Measurements from ENCODE around the gene TTC38.

Gene TTC38

DNA sequence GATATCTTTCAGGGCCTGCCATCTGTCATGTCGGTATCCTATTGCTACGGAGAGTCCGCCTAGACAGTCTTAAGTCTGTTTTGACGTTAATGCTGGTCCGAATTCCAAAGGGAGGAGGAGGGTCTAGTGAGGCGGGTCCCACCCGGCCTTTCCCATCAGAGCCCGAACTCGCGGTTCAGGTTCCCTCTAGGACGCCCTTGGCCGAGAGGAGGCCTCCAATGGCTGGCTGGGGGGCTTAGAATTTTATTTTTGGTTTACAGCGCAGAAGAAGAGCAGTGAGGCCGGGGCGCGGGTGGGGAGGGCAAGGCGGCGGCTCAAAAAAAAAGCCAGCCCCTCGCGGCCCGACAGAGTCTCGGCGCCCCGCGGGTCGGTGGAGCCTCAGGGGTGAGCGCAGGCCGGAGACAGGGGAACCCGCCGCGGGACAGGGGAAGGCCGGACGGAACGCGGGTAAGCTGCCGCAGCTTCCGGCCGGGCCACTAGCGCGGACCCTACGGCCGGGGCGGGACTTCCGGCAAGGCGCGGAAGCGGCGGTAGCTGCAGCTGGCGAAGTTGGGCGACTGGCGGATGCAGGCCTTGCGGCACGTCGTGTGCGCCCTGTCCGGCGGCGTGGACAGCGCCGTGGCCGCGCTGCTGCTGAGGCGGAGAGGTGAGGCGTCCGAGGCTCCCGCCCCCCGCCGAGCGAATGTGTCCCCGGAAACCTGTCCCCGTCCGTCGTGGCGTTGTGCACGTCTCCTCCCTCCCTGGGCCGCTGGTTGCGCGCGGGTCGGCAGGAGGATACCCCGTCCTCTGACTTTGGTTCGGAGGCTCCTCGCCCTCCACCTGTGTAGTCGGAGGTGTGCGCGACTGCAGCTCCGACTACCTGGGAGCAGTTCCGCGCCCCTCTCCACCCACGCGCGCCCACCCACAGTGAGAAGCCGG lies 67.7 kb downstream of the TTC38 start, which contains the start of gene TRMU:
TSS of gene TRMU (plus strand) at position 514 of the 918 bp plus-strand sequence. CDS start at position 565, 51 bp downstream.
- DNase-seq (ENCODE audit: low spot score), result peak; percentile 99
- TF ChIP-seq, protein P1, sequence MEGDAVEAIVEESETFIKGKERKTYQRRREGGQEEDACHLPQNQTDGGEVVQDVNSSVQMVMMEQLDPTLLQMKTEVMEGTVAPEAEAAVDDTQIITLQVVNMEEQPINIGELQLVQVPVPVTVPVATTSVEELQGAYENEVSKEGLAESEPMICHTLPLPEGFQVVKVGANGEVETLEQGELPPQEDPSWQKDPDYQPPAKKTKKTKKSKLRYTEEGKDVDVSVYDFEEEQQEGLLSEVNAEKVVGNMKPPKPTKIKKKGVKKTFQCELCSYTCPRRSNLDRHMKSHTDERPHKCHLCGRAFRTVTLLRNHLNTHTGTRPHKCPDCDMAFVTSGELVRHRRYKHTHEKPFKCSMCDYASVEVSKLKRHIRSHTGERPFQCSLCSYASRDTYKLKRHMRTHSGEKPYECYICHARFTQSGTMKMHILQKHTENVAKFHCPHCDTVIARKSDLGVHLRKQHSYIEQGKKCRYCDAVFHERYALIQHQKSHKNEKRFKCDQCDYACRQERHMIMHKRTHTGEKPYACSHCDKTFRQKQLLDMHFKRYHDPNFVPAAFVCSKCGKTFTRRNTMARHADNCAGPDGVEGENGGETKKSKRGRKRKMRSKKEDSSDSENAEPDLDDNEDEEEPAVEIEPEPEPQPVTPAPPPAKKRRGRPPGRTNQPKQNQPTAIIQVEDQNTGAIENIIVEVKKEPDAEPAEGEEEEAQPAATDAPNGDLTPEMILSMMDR (IDR thresholded peaks at IDR 0.05; ENCODE audit: extremely low read depth, missing control alignments), result no peak

DNA sequence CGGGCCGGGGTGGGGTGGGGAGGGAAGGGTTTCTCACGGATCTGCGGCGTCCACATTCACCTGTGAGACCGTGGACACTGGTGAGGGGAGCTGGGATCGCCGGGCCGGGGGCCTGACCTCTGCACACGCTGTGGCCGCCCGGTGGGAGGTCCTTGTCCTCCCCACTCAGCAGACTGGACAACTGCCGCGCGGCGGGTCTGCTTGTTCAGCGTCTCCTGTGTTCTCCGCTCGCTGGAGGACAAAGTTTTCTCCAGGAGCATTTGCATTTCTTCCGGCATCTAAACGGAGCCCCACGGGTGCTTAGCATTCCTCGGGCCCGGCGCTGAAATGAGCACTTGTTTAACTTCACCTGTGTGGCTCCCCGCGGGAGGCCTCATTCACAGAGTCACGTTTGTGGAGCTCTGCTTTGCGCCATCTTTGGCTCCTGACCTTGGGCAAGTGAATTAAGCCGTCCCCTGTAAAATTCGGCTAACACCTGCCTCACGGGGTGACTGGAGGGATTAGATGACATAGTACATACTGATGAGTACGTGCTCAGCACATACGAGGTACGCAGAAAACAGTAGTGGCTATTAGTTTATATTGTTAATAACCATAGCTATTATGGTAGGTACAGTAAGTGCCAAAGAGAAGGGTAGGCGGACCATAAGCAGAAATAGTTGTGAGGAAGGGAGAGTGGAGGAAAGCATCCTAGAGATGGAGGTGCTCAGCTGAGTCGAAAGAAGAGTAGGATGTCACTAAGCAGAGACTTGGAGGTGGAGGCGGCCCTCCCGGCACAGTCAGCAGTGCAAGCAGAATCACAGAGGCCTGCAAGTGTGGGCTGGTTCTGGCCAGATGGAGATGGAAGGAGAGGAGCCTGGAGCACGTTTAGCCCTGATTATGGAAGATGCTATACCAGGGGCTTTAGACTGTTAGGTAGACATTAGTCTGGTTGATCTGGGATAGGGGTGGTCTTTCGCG lies 68.6 kb downstream of the TTC38 start:
- no peak for DNase-seq (ENCODE audit: low spot score)
- TF ChIP-seq, protein P1 (IDR thresholded peaks at IDR 0.05; ENCODE audit: extremely low read depth, missing control alignments), result no peak

- TF ChIP-seq, protein P1 (IDR thresholded peaks at IDR 0.05; ENCODE audit: extremely low read depth, missing control alignments), result no peak
- no peak for DNase-seq (ENCODE audit: low spot score)
Measured at GRCh38 chr22:46337870-46338269, 70.1 kb downstream of the TTC38 start.

- TF ChIP-seq, protein P1 (IDR thresholded peaks at IDR 0.05; ENCODE audit: extremely low read depth, missing control alignments), result no peak
- DNase-seq (ENCODE audit: low spot score), result no peak
Measured at GRCh38 chr22:46338636-46339035, 70.8 kb downstream of the TTC38 start.

DNA sequence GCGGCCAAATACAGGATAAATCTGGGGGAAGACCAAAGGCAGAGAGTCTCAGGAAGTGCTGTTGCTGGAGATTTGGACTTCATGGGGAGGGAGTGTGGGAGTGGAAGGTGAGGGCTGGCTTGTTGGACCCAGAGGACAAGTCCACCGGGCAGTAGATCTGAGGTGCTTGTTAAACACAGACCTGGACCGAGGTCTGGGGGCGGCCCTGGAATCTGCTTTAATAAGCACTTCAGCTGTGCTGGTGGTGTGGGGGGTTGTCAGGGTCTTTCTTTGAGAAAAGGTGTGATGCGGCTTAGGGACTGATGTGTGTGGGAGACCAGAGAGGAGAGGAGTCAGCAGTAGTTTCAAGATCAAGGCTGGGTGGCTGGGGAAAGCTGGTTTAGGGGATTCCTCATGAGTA lies 72.1 kb downstream of the TTC38 start:
- TF ChIP-seq, protein P1 (IDR thresholded peaks at IDR 0.05; ENCODE audit: extremely low read depth, missing control alignments), result no peak
- no peak for DNase-seq (ENCODE audit: low spot score)

DNA sequence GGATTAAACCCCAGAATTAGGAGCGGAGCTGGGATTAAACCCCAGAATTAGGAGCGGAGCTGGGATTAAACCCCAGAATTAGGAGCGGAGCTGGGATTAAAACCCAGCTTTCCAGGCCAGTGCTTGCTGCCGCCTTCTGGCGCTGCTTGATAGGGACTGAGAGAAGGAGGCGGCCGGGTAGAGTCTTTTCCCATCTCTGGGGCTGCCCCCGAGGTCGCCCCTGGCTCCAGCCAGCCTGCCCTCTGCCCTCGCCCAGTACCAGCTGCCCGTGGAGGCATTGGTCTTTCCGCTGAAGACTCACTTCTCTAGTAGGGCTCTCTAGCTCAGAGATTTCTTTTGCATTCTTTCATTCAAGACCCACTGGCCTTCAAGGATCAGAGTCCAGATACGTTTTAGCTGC lies 72.9 kb downstream of the TTC38 start:
- TF ChIP-seq, protein P1 (IDR thresholded peaks at IDR 0.05; ENCODE audit: extremely low read depth, missing control alignments), result no peak

More for the DNA sequence above, 72.9 kb downstream of the TTC38 start:
- DNase-seq (ENCODE audit: low spot score), result no peak
